ENCODE results near the gene ARHGAP21. TPM values are rescaled to one million over a fixed set of nuclear protein-coding genes. Genes with fewer than 3 reads are reported as not detected.
A peak's percentile ranks its signal among the peaks of the same experiment; 100 is the strongest.

The ARHGAP21 gene
- total RNA-seq, 1 experiment from 2014 or later, result 59.4 TPM

GRCh38 chr10:24668247-24668646 is 55.4 kb downstream of the ARHGAP21 start:
- H4K20me1 ChIP-seq (ENCODE audit: control insufficient read depth, insufficient read depth, insufficient read length), result no peaks in the 10 kb centered on the region
- H2BK5ac ChIP-seq (ENCODE audit: insufficient read length, low read length), result no peak overlapping the region
- WGBS (ENCODE audit: extremely low coverage, insufficient read length, low lambda C conversion rate), result no CpG with 5 or more reads among the region's 7 CpGs
- no peak overlapping the region for H3K4me3 Mint-ChIP-seq
- H3K23me2 ChIP-seq (ENCODE audit: insufficient read length, low read depth, low read length, poor library complexity, severe bottlenecking), result no peaks in the 10 kb centered on the region
- no peak overlapping the region for H3T11ph ChIP-seq (ENCODE audit: low read length)
- no peak overlapping the region for H3K9ac ChIP-seq (ENCODE audit: extremely low read depth, insufficient read length, low read length)
- H3K23ac ChIP-seq (ENCODE audit: insufficient read length, low read depth, low read length), result no peak overlapping the region
- H3K4ac ChIP-seq (ENCODE audit: low read depth, low read length), result no peak overlapping the region
- H3K4me2 ChIP-seq (ENCODE audit: insufficient read depth, insufficient read length, low read length), result no peak overlapping the region
- no peak overlapping the region for H3K14ac ChIP-seq (ENCODE audit: insufficient read depth, low read length)
- H4K8ac ChIP-seq (replicated peaks; ENCODE audit: insufficient read length, low read depth, low read length), result no peak overlapping the region
- no peaks in the 10 kb centered on the region for H3K79me1 ChIP-seq (ENCODE audit: insufficient read depth, low read depth, low read length, poor library complexity, severe bottlenecking)
- H3K4me1 ChIP-seq (ENCODE audit: insufficient read depth, low read length), result no peaks in the 10 kb centered on the region
- H3K9me3 ChIP-seq (ENCODE audit: control insufficient read depth, low read depth, low read length), result no peaks in the 10 kb centered on the region
- DNase-seq, result no peak
- H3K27me3 ChIP-seq (ENCODE audit: insufficient read depth, low read length), result no peaks in the 10 kb centered on the region
- H2BK20ac ChIP-seq (ENCODE audit: low read depth, low read length, poor library complexity, severe bottlenecking), result no peak overlapping the region
- H3K18ac ChIP-seq (ENCODE audit: insufficient read length, low read depth, low read length), result no peak overlapping the region
- no peak overlapping the region for H2AFZ ChIP-seq (ENCODE audit: low read length)
- no peak overlapping the region for H3K27ac ChIP-seq (ENCODE audit: insufficient read length, low read depth, low read length)
- H4K91ac ChIP-seq (ENCODE audit: insufficient read length, low read depth, low read length), result no peak overlapping the region
- H2BK15ac ChIP-seq (ENCODE audit: low read depth, low read length), result no peak overlapping the region
- TF ChIP-seq CTCF (conservative IDR thresholded peaks at IDR 0.05), result no peak
- no peak overlapping the region for H3K56ac ChIP-seq (ENCODE audit: insufficient read length, low read depth, low read length)
- H2AK5ac ChIP-seq (ENCODE audit: insufficient read length, low read length), result no peak overlapping the region
- no peak overlapping the region for H2BK120ac ChIP-seq (ENCODE audit: low read depth, low read length, poor library complexity, severe bottlenecking)
- H4K5ac ChIP-seq (ENCODE audit: insufficient read length, low read depth, low read length), result no peak overlapping the region
- no peaks in the 10 kb centered on the region for H3K27me3 Mint-ChIP-seq (ENCODE audit: low read depth)
- no peaks in the 10 kb centered on the region for H3K79me2 ChIP-seq (ENCODE audit: insufficient read depth, low read length)
- H3K36me3 Mint-ChIP-seq (ENCODE audit: insufficient read depth in 1 of 3, low read depth in 3 of 3), result peaks cover 3 to 11% (median 4%) of the 10 kb centered on the region in 3 experiments; a peak in 5 of 7 replicates
- H3K27ac Mint-ChIP-seq, result peak overlapping the region in 1 of 3 experiments; percentile 62; a peak in 1 of 7 replicates
- peaks cover 3 to 10% of the 10 kb centered on the region in 2 experiments; a peak in 3 of 4 replicates for H3K4me1 Mint-ChIP-seq
- H2BK12ac ChIP-seq (ENCODE audit: insufficient read length, low read depth, low read length), result no peak overlapping the region
- H3K9me3 Mint-ChIP-seq, result no peaks in the 10 kb centered on the region

Data from H9 (cell line).